HepG2 (cell line): Measurements from ENCODE around the gene SLC35D2. TPM values are rescaled to one million over a fixed set of nuclear protein-coding genes. Genes with fewer than 3 reads are reported as not detected.

ENCODE experiments used
- ATAC-seq: fragments of 200-7000 bp; cut with Tn5 transposase; 3 replicates; pipeline ENCODE4 v1.9.1; 2020; ENCODE audit warnings: mild to moderate bottlenecking, moderate library complexity
- BruUV-seq: library from RNA; stranded (reverse); fragments of 400-500 nt; replicated peaks from 2 replicates; lab custom pipeline; 2021; lab: Mats Ljungman, UMichigan
- CTCF ChIA-PET: fragments of 300-600 bp; formaldehyde crosslinking; extraction: SDS; loops from one replicate; lab custom pipeline; 2021; ENCODE audit warnings: low total read pairs, inconsistent platforms, low intra/inter-chr PET ratio; lab: Yijun Ruan, JAX
- POLR2A ChIA-PET: fragments of 350-600 bp; sonication (Branson Sonifier 250); formaldehyde crosslinking; loops from one replicate; lab custom pipeline; 2020; ENCODE audit warnings: antibody characterized with exemption, inconsistent platforms; lab: Yijun Ruan, JAX
- DNase-seq: peaks from one replicate; pipeline ENCODE4 v3.0.0-alpha.2; 2015; ENCODE audit warnings: low spot score
- FAIRE-seq: peaks from 3 replicates; lab custom pipeline; 2011; peaks lifted over from hg19 to GRCh38; lab: Jason Lieb, UNC
- H2AFZ ChIP-seq: one replicate; pipeline ENCODE4 v1.6.1; 2011; ENCODE audit warnings: low read length, inconsistent platforms
- H3K27ac ChIP-seq: fragments of 300-600 bp; 3 replicates; pipeline ENCODE4 v1.8.0; 2011; ENCODE audit warnings: mixed run types, mild to moderate bottlenecking, mixed read lengths, low read length, inconsistent platforms; ENCODE audit not compliant: insufficient read depth; ENCODE audit errors: extremely low read length
- H3K27me3 ChIP-seq, 2 experiments: fragments of 200-600 bp in 1 of 2; 2 replicates in 1 of 2; 3 replicates in 1 of 2; pipeline versions ENCODE4 v1.6.0 to v1.8.0; 2011; ENCODE audit warnings: low read length in 2 of 2, mild to moderate bottlenecking in 2 of 2, moderate library complexity in 2 of 2, inconsistent platforms in 1 of 2; ENCODE audit not compliant: insufficient read depth in 2 of 2, control insufficient read depth in 1 of 2
- H3K36me3 ChIP-seq, 2 experiments: fragments of 200-600 bp in 1 of 2; replicated peaks in 1 of 2; 2 replicates in 1 of 2; 3 replicates in 1 of 2; pipeline versions ENCODE4 v1.5.1 to v1.8.0; 2011; ENCODE audit warnings: low read length in 2 of 2, inconsistent platforms in 1 of 2; ENCODE audit not compliant: insufficient read depth in 2 of 2, control insufficient read depth in 1 of 2
- H3K4me1 ChIP-seq: 2 replicates; pipeline ENCODE4 v1.5.1; 2012; ENCODE audit warnings: low read length, inconsistent platforms; ENCODE audit not compliant: insufficient read depth
- H3K4me2 ChIP-seq: 2 replicates; pipeline ENCODE4 v1.6.0; 2011; ENCODE audit warnings: low read depth, low read length, inconsistent platforms
- H3K4me3 ChIP-seq, 3 experiments: fragments of 200-600 bp in 1 of 3; sonication (generic), shearing (Covaris generic) in 1 of 3; replicated peaks in 1 of 3; 2 replicates each; pipeline ENCODE4 v1.5.1; 2011 to 2016; ENCODE audit warnings: low read length in 3 of 3, inconsistent platforms in 2 of 3, low read depth in 2 of 3, mild to moderate bottlenecking in 2 of 3, control low read depth in 1 of 3, mixed read lengths in 1 of 3; ENCODE audit not compliant: insufficient read depth in 1 of 3
- H3K79me2 ChIP-seq: one replicate; pipeline ENCODE4 v1.6.1; 2011; ENCODE audit warnings: low read length, inconsistent platforms; ENCODE audit not compliant: insufficient read depth
- H3K9ac ChIP-seq: 2 replicates; pipeline ENCODE4 v1.6.0; 2011; ENCODE audit warnings: mild to moderate bottlenecking, low read depth, low read length, inconsistent platforms; ENCODE audit not compliant: insufficient read depth
- H3K9me3 ChIP-seq: 2 replicates; pipeline ENCODE4 v1.5.1; 2012; ENCODE audit warnings: mild to moderate bottlenecking, low read length
- H4K20me1 ChIP-seq: 2 replicates; pipeline ENCODE4 v1.6.0; 2011; ENCODE audit warnings: inconsistent platforms, mild to moderate bottlenecking, low read length, moderate library complexity; ENCODE audit not compliant: insufficient read depth
- ATF7-NPFF ChIP-seq: sonication (generic); formaldehyde crosslinking; IDR thresholded peaks from 2 replicates; pipeline ENCODE4 v1.8.1; 2023; ENCODE audit warnings: mild to moderate bottlenecking, low read depth, missing genetic modification reagents, moderate library complexity
- FLYWCH1 ChIP-seq: sonication (generic); formaldehyde crosslinking; IDR thresholded peaks from 2 replicates; pipeline ENCODE4 v1.8.1; 2023; ENCODE audit warnings: mild to moderate bottlenecking, missing genetic modification reagents
- TBX3 ChIP-seq: fragments of 450-650 bp; IDR thresholded peaks from 2 replicates; pipeline ENCODE4 v1.6.1; 2017; ENCODE audit warnings: antibody characterized with exemption, mild to moderate bottlenecking, inconsistent platforms, borderline replicate concordance
- XBP1 ChIP-seq: sonication (generic); formaldehyde crosslinking; IDR thresholded peaks from 2 replicates; pipeline ENCODE4 v1.5.0; 2020; ENCODE audit warnings: missing genetic modification reagents
- ZFP36L1 ChIP-seq: sonication (generic); formaldehyde crosslinking; IDR thresholded peaks from 2 replicates; pipeline ENCODE4 v1.8.0; 2022; ENCODE audit warnings: mild to moderate bottlenecking, missing genetic modification reagents, moderate library complexity
- ZNF10 ChIP-seq: sonication (generic); formaldehyde crosslinking; IDR thresholded peaks from 2 replicates; pipeline ENCODE4 v1.4.0; 2020; ENCODE audit warnings: mild to moderate bottlenecking, low read depth, missing genetic modification reagents, borderline replicate concordance
- ZNF207 ChIP-seq: fragments of 450-650 bp; IDR thresholded peaks from 2 replicates; pipeline ENCODE4 v1.6.1; 2016; ENCODE audit warnings: antibody characterized with exemption, borderline replicate concordance
- ZNF674 ChIP-seq: sonication (generic); formaldehyde crosslinking; IDR thresholded peaks from 2 replicates; pipeline ENCODE4 v1.5.0; 2020; ENCODE audit warnings: low read depth, mild to moderate bottlenecking, missing genetic modification reagents
- WGBS: methylation state at CpG from one replicate; pipeline ENCODE4 v1.1.6; 2017; ENCODE audit warnings: low lambda C conversion rate; 5-methylcytosine and 5-hydroxymethylcytosine counted together
- in situ Hi-C: cut with HindIII; loops from 2 replicates; pipeline ENCODE4 v1.10.0; 2017; ENCODE audit warnings: low pct_unique_long_range_greater_than_20kb; ENCODE audit not compliant: extremely low pct_ligation_motif_present
- intact Hi-C: fragments of 100-400 bp; cut with micrococcal nuclease; formaldehyde crosslinking; loops from one replicate; pipeline ENCODE4 v1.10.0; 2022; ENCODE audit not compliant: unreplicated experiment
- polyA plus RNA-seq, 8 experiments: library from polyadenylated mRNA; depleted of rRNA in 3 of 8; stranded (reverse) in 7 of 8; unstranded in 1 of 8; fragments of >200 nt; fragmentation: Illumina TruSeq in 4 of 8; extraction: Trizol in 4 of 8; gene quantifications; 2 replicates each; pipeline versions ENCODE4 v1.2.1 to v1.2.3, GENCODE V29; 2011 to 2016; ENCODE audit warnings: low read depth in 4 of 8, missing spikeins in 1 of 8, mixed read lengths in 1 of 8; ENCODE audit not compliant: insufficient read depth in 1 of 8
- total RNA-seq, 5 experiments: library from RNA; depleted of rRNA; stranded (reverse); fragments of >200 nt; fragmentation: Illumina TruSeq; extraction: Trizol; gene quantifications; 2 replicates each; pipeline ENCODE4 v1.2.3, GENCODE V29; 2016; ENCODE audit warnings: low read depth in 1 of 5
- TF ChIP-seq, protein P1 (sequence below): sonication (generic); formaldehyde crosslinking; IDR thresholded peaks from 2 replicates; pipeline ENCODE4 v1.4.0; 2020; ENCODE audit warnings: missing genetic modification reagents, borderline replicate concordance
- TF ChIP-seq, protein P2 (sequence below): IDR thresholded peaks from 2 replicates; pipeline ENCODE4 v1.6.1; 2012; ENCODE audit warnings: low read depth, low read length, improper control_type of control experiment

The SLC35D2 gene
- total and polyA plus RNA-seq, 2 of the 13 experiments (the other 11 are each of a cell fraction or from before 2014, with no cell fraction given), result 96.2 to 103 TPM

DNA sequence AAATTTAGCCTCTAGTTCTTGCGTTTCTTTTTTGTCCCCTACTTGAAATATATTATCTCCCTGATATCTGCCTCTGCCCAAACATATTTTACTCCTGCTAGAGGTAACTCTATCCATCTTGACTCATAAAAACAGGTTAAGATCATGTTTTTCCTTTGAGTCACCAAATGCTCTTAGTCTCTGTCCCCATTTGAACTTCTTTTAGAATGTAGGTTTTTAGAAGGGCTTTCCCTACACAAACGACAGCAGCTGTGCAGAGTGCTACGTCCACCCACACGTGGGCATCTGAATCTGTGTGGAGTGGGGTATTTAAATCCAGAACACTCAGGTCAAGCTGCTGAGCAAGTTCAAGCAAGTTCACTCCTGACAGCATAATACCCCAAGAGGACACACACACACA lies 83.7 kb downstream of the SLC35D2 start (continued):
- TF ChIP-seq, protein P1, sequence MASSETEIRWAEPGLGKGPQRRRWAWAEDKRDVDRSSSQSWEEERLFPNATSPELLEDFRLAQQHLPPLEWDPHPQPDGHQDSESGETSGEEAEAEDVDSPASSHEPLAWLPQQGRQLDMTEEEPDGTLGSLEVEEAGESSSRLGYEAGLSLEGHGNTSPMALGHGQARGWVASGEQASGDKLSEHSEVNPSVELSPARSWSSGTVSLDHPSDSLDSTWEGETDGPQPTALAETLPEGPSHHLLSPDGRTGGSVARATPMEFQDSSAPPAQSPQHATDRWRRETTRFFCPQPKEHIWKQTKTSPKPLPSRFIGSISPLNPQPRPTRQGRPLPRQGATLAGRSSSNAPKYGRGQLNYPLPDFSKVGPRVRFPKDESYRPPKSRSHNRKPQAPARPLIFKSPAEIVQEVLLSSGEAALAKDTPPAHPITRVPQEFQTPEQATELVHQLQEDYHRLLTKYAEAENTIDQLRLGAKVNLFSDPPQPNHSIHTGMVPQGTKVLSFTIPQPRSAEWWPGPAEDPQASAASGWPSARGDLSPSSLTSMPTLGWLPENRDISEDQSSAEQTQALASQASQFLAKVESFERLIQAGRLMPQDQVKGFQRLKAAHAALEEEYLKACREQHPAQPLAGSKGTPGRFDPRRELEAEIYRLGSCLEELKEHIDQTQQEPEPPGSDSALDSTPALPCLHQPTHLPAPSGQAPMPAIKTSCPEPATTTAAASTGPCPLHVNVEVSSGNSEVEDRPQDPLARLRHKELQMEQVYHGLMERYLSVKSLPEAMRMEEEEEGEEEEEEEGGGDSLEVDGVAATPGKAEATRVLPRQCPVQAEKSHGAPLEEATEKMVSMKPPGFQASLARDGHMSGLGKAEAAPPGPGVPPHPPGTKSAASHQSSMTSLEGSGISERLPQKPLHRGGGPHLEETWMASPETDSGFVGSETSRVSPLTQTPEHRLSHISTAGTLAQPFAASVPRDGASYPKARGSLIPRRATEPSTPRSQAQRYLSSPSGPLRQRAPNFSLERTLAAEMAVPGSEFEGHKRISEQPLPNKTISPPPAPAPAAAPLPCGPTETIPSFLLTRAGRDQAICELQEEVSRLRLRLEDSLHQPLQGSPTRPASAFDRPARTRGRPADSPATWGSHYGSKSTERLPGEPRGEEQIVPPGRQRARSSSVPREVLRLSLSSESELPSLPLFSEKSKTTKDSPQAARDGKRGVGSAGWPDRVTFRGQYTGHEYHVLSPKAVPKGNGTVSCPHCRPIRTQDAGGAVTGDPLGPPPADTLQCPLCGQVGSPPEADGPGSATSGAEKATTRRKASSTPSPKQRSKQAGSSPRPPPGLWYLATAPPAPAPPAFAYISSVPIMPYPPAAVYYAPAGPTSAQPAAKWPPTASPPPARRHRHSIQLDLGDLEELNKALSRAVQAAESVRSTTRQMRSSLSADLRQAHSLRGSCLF (CRISPR knock-in tag), result no peak
- TF ChIP-seq ATF7-NPFF (CRISPR knock-in tag), result no peak
- TF ChIP-seq TBX3, result no peak
- no peak for TF ChIP-seq FLYWCH1 (CRISPR knock-in tag)
- TF ChIP-seq, protein P2, sequence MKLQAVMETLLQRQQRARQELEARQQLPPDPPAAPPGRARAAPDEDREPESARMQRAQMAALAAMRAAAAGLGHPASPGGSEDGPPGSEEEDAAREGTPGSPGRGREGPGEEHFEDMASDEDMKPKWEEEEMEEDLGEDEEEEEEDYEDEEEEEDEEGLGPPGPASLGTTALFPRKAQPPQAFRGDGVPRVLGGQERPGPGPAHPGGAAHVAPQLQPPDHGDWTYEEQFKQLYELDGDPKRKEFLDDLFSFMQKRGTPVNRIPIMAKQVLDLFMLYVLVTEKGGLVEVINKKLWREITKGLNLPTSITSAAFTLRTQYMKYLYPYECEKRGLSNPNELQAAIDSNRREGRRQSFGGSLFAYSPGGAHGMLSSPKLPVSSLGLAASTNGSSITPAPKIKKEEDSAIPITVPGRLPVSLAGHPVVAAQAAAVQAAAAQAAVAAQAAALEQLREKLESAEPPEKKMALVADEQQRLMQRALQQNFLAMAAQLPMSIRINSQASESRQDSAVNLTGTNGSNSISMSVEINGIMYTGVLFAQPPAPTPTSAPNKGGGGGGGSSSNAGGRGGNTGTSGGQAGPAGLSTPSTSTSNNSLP, result no peak

DNA sequence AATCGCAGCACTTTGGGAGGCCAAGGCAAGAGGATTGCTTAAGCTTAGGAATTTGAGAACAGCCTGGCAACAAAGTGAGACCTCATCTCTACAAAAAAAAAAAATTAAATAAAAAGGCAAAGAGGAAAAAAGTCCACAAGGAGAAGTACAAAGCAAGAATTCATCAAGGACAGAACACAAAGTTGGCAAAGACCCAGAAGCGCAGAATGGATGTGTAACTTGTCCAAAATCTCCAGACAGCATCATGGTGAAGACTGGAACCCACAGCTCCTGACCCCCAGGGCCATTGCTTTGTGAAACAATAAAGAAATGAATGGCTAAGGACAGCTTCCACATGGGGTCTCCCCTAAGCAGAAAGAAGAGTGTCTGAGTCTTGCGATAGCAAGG lies 89.4 kb downstream of the SLC35D2 start:
- CTCF ChIA-PET, result no interaction called here
- POLR2A ChIA-PET, result no interaction called here
- TF ChIP-seq ZNF207, result no peak
- TF ChIP-seq ZNF674 (CRISPR knock-in tag), result no peak
- TF ChIP-seq ZNF10 (CRISPR knock-in tag), result no peak
- no peak for TF ChIP-seq ZFP36L1
- no peak for TF ChIP-seq XBP1

More for the DNA sequence above, 89.4 kb downstream of the SLC35D2 start:
- H3K27me3 ChIP-seq, result no peaks in the 10 kb centered on the region
- no peaks in the 10 kb centered on the region for H3K36me3 ChIP-seq
- H3K9ac ChIP-seq, result no peak overlapping the region
- no peaks in the 10 kb centered on the region for H3K9me3 ChIP-seq
- H4K20me1 ChIP-seq, result no peaks in the 10 kb centered on the region
- no peak overlapping the region for H2AFZ ChIP-seq
- no peak overlapping the region for H3K4me3 ChIP-seq
- no peak overlapping the region for H3K4me2 ChIP-seq
- H3K79me2 ChIP-seq, result no peaks in the 10 kb centered on the region
- no peak overlapping the region for H3K27ac ChIP-seq
- WGBS, result 87% methylated on average over 3 of the region's 3 CpGs
- FAIRE-seq (no peak), DNase-seq (no peak), ATAC-seq (no peak)
- in situ Hi-C loops (no loop called here), intact Hi-C loops (no loop called here)
- BruUV-seq, result no TSS peak
- H3K4me1 ChIP-seq, result no peaks in the 10 kb centered on the region
